LNCAP (cell line): Measurements from ENCODE around the gene FUCA1.

Source experiments
- CTCF ChIP-seq: fragments of 450-650 bp; IDR thresholded peaks from 2 replicates; pipeline ENCODE4 v1.5.1; 2017; ENCODE audit warnings: mild to moderate bottlenecking

Gene FUCA1

GRCh38 chr1:23807453-23807852, 60.6 kb downstream of the FUCA1 start:
- TF ChIP-seq CTCF = no peak

- TF ChIP-seq CTCF = no peak
These were observed 61.8 kb downstream of the FUCA1 start for GRCh38 chr1:23806280-23806679.

- no peak for TF ChIP-seq CTCF
These were observed 63.1 kb downstream of the FUCA1 start for GRCh38 chr1:23805025-23805424.

GRCh38 chr1:23804183-23804835, 63.8 kb downstream of the FUCA1 start:
- no peak for TF ChIP-seq CTCF

GRCh38 chr1:23803674-23804073, 64.4 kb downstream of the FUCA1 start:
- no peak for TF ChIP-seq CTCF

- TF ChIP-seq CTCF = no peak
These were observed 66.2 kb downstream of the FUCA1 start for GRCh38 chr1:23801876-23802275.

- TF ChIP-seq CTCF = no peak
These were observed 66.7 kb downstream of the FUCA1 start for GRCh38 chr1:23801338-23801748.
